ENCODE measurements around the gene VPS39.

Gene VPS39

DNA sequence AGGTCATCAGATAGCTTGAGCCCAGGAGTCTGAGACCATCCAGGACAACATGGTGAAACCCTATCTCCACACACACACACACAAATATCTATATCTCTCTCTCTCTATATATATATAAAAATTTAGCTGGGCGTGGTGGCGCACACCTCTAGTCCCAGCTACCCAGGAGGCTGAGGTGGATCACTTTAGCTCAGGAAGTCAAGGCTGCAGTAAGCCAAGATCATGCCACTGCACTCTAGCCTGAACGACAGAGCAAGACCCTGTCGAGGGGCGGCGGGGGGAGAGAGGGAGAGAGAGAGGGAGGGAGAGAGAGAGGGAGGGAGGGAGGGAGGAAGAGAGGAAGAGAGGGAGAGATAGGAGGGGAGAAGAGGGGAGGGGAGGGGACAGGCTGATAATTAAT is 79.6 kb downstream of the VPS39 start:
- DNase-seq (ENCODE audit: low read depth), result no peak

DNA sequence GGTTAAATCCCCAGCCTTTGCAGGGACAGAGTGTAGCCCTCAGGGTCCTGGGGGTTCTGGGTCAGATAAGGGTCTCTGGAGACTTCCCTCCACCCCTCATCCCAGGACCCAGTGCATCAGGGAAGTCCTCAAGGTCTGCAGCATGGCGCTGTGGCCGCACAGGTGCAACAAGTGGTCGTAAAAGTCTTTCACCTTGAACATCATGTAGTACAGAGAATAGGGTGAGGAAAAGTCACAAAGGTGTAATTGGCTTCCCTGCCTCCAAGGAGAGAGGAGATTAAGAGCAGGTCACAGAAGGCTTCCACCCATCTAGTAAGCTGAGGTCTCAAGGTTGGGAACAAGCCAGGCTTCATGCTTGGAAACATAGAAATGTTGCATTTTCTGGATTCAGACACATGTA is 84.6 kb downstream of the VPS39 start:
- no peak for DNase-seq (ENCODE audit: low read depth)

DNA sequence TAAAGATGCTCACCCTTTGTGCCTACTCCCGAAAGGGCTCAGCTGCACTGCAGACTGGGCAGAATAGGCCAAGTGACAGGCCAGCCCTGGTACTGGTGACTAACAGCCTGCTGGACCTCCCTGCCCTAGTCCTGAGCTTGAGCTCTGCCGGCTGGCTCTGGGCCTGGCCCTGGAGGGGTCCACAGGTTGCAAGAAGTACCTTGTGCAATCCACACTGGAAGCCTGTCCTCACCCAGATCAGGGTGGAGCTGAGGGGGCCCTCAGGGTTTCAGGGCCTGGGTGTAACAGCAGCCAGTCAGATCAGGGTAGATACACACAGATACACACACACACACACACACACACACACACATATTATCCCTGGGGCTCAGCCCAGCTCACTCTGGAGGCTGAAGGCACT is 86.4 kb downstream of the VPS39 start:
- no peak for DNase-seq (ENCODE audit: low read depth)

DNA sequence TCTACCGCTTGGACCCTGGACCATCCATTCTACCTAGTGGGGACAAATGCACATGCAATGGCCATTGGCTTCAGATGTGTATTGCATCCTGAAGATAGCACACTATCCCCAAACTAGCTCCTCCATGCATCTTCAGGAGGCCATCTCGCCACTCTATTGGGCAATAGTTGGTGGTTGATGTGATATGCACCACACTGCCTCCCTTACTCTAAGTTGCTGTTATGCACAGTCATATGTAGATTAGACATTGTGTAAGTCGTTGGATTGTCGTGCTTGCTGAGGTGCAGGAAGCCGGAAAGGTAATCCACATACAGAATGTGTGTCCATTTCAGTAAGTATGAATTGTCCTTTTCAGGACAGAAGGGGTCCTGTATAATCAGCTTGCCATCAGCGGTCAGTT is 87.1 kb downstream of the VPS39 start:
- no peak for DNase-seq (ENCODE audit: low read depth)

DNA sequence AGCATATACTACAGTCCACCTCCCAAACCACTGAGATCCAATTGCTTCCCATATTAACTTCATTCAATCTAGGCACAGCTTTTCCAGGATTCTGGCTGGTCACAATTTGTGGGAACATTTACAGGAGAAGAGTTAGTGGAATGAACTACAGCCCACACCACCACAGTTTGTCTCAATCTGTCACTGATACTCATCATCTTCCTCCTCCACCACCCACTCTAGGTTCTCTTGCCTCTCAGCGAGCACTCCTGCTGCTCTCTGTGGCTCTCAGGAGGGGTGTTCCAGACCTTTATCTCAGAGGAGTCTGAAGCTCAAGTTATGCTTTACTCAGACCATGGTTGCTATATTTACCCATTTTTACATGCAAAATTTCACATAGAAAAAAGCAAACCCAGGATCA is 87.8 kb downstream of the VPS39 start:
- no peak for DNase-seq (ENCODE audit: low read depth)

DNA sequence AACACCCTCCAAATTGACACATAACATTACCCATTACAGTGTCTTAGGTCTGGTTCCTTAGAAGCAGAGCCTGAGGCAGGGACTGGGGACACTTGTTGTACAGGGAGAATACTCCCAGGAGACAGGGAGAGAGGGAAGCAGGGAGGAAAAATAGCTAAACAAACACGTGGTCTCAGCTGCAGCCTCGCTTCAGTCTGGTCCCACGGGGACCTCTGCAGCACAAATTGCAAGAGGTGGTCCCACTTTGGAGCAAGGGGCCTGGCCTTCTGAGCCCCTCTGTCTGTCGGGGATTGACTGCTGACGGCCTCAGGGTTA is 88.7 kb downstream of the VPS39 start:
- DNase-seq (ENCODE audit: low read depth), result no peak

DNA sequence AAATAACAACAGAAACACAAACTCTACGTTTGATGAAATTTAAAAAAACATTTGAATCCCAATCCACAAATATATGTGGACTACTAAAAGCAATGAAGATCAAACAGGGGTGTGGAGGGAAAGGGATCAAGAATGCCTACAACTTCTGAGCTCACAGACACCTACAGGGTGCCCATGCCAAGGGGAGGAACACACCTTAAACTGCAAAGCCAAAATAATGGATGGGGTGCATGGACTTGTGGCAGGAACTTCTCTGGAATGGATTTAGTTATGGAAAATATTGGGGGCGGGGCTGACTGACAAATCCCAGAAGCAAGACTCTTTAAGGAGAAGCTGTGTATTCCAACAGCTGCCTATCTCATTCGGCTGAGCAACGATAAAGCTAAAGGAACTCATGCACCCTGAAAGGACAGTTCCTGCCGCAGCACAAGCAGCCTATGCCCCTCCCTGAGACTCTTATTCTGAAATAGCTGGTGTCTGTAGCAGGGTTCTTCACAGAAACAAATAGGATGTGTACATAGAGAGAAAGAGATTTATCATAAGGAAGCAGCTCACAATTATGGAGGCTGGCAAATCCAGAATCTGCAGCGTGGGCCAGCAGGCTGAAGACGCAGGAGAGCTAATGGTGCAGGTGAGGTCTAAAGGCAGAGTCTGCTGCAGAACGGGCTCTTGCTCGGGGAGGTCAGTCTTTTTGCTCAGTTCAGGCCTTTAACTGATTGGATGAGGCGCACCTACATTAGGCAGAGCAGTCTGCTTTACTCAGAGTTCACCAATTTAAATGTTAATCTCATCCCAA is 89.3 kb downstream of the VPS39 start:
- no peak for DNase-seq (ENCODE audit: low read depth)

DNA sequence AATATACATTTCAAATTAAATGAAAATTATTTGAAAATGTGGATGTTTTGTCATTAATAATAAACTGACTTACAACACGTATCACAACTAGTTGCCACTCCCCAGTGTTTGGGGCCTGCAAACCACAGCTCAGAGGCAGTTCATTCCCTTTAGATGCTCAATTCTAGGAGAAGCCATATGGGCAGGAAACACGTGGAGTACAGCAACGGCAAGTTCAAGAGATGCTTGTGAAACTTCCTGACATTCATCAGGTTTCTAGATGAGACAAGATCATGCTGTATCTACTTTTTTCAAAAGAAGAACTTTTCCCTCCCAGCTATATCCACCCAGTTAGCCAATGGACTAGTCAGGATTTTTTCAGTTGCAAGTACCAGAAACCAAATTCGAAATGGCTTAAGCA is 96.2 kb downstream of the VPS39 start:
- no peak for DNase-seq (ENCODE audit: low read depth)

DNA sequence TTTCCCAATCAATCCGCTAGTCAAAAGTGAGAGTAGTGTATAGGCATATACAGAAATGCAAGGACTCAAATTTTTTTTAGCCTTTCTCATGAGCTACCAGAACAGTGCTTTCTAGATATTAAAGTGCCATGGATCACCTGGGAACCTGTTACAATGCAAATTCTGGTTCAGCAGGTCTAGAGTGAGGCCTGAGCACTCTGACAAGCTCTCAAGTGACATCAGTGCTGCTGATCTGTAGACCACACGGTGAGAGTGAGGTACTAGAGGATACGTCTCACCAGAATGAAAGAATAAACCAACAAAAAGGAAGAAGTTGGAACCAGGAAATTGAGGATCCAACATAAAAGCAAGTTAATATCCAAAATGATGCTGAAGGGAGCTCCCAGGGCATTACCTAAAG is 97.7 kb downstream of the VPS39 start:
- DNase-seq (ENCODE audit: low read depth), result no peak

DNA sequence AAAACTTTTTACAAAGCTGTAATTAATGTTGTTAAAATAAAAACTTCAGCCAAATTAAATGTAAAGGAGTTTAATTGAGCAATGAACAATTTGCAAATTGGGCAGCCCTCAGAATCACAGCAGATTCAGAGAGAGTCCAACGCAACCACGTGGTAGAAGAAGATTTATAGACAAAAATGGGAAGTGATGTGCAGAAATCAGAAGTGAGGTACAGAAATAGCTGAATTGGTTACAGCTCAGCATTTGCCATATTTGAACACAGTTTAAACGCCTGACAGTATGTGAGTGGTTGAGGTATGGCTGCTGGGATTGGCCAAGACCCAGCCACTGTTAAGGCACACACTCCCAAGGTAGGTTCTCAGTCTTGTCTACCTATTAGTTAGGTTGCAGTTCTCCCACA is 99.3 kb downstream of the VPS39 start:
- DNase-seq (ENCODE audit: low read depth), result no peak
